ENCODE measurements around the gene WDR88. TPM values are rescaled to one million over a fixed set of nuclear protein-coding genes. Genes with fewer than 3 reads are reported as not detected.

The WDR88 gene
- total and polyA plus RNA-seq, 2 of the 13 experiments (the other 11 are each of a cell fraction or from before 2014, with no cell fraction given): not detected

DNA sequence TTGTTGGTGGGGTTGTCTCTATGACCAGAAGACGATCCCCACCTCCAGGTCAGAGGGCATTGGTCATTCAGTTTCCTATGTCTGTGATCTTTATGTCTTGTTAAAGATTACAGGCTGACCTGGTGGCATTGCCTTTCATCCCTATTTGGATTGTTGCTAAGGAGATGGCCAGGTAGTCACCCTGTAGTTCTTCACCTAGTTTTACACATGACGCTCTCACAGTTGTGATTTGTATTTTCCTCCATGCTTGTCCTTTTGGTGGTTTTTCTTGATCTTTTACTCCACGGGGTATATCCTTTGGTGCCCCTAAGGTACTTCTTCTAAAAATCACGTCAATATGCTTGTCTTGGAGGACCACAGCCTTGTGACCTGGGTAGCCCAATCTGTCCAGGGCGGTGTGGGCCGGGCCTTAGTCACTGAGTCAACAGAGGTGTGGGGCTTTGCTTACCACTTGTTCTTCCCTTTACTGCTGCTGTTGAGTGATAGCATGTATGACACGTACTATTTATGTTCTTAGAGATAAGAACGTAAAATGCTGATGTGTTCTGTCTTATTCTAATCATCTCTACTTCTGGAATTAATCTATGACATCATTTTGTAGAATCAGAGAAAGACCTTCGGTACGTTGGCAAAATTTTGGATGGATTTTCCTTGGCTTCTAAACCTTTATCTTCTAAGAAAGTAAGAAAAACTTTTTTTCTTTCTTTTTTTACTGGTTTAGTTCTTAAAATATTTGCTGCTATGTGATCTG is 30.8 kb upstream of the WDR88 start (continued):
- TF ChIP-seq, protein P1, sequence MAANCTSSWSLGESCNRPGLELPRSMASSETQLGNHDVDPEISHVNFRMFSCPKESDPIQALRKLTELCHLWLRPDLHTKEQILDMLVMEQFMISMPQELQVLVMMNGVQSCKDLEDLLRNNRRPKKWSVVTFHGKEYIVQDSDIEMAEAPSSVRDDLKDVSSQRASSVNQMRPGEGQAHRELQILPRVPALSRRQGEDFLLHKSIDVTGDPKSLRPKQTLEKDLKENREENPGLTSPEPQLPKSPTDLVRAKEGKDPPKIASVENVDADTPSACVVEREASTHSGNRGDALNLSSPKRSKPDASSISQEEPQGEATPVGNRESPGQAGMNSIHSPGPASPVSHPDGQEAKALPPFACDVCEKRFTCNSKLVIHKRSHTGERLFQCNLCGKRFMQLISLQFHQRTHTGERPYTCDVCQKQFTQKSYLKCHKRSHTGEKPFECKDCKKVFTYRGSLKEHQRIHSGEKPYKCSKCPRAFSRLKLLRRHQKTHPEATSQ (CRISPR knock-in tag; IDR thresholded peaks at IDR 0.05; ENCODE audit: borderline replicate concordance): peak; percentile 52; the same call in 1 of the 2 replicates
- peak; percentile 43; the same call in 1 of the 2 replicates for TF ChIP-seq MAX (IDR thresholded peaks at IDR 0.05)
- TF ChIP-seq SUZ12 (IDR thresholded peaks at IDR 0.05; ENCODE audit: low read depth, low read length): no peak
- TF ChIP-seq ZNF574 (CRISPR knock-in tag; IDR thresholded peaks at IDR 0.05): 0 out of 2 replicates have a peak, but pooled peaks have one; percentile 49
- peak; percentile 98 for TF ChIP-seq HMG20B (CRISPR knock-in tag; conservative IDR thresholded peaks at IDR 0.05)
- peak; percentile 52; the same call in 1 of the 2 replicates for TF ChIP-seq ZMYM3 (CRISPR knock-in tag; IDR thresholded peaks at IDR 0.05)
- no peak for TF ChIP-seq POLR2G (IDR thresholded peaks at IDR 0.05; ENCODE audit: low read depth, low read length)
- TF ChIP-seq HDAC1 (CRISPR knock-in tag; IDR thresholded peaks at IDR 0.05): peak; percentile 72; the same call in 1 of the 2 replicates
- TF ChIP-seq TCF7 (IDR thresholded peaks at IDR 0.05; ENCODE audit: low read depth): peak; percentile 98
- TF ChIP-seq, protein P2, sequence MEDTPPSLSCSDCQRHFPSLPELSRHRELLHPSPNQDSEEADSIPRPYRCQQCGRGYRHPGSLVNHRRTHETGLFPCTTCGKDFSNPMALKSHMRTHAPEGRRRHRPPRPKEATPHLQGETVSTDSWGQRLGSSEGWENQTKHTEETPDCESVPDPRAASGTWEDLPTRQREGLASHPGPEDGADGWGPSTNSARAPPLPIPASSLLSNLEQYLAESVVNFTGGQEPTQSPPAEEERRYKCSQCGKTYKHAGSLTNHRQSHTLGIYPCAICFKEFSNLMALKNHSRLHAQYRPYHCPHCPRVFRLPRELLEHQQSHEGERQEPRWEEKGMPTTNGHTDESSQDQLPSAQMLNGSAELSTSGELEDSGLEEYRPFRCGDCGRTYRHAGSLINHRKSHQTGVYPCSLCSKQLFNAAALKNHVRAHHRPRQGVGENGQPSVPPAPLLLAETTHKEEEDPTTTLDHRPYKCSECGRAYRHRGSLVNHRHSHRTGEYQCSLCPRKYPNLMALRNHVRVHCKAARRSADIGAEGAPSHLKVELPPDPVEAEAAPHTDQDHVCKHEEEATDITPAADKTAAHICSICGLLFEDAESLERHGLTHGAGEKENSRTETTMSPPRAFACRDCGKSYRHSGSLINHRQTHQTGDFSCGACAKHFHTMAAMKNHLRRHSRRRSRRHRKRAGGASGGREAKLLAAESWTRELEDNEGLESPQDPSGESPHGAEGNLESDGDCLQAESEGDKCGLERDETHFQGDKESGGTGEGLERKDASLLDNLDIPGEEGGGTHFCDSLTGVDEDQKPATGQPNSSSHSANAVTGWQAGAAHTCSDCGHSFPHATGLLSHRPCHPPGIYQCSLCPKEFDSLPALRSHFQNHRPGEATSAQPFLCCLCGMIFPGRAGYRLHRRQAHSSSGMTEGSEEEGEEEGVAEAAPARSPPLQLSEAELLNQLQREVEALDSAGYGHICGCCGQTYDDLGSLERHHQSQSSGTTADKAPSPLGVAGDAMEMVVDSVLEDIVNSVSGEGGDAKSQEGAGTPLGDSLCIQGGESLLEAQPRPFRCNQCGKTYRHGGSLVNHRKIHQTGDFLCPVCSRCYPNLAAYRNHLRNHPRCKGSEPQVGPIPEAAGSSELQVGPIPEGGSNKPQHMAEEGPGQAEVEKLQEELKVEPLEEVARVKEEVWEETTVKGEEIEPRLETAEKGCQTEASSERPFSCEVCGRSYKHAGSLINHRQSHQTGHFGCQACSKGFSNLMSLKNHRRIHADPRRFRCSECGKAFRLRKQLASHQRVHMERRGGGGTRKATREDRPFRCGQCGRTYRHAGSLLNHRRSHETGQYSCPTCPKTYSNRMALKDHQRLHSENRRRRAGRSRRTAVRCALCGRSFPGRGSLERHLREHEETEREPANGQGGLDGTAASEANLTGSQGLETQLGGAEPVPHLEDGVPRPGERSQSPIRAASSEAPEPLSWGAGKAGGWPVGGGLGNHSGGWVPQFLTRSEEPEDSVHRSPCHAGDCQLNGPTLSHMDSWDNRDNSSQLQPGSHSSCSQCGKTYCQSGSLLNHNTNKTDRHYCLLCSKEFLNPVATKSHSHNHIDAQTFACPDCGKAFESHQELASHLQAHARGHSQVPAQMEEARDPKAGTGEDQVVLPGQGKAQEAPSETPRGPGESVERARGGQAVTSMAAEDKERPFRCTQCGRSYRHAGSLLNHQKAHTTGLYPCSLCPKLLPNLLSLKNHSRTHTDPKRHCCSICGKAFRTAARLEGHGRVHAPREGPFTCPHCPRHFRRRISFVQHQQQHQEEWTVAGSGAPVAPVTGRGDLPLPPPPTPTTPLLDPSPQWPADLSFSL (CRISPR knock-in tag; IDR thresholded peaks at IDR 0.05): no peak
- TF ChIP-seq WIZ (CRISPR knock-in tag; IDR thresholded peaks at IDR 0.05): no peak
- TF ChIP-seq POGZ (CRISPR knock-in tag; IDR thresholded peaks at IDR 0.05): no peak
- TF ChIP-seq, protein P3, sequence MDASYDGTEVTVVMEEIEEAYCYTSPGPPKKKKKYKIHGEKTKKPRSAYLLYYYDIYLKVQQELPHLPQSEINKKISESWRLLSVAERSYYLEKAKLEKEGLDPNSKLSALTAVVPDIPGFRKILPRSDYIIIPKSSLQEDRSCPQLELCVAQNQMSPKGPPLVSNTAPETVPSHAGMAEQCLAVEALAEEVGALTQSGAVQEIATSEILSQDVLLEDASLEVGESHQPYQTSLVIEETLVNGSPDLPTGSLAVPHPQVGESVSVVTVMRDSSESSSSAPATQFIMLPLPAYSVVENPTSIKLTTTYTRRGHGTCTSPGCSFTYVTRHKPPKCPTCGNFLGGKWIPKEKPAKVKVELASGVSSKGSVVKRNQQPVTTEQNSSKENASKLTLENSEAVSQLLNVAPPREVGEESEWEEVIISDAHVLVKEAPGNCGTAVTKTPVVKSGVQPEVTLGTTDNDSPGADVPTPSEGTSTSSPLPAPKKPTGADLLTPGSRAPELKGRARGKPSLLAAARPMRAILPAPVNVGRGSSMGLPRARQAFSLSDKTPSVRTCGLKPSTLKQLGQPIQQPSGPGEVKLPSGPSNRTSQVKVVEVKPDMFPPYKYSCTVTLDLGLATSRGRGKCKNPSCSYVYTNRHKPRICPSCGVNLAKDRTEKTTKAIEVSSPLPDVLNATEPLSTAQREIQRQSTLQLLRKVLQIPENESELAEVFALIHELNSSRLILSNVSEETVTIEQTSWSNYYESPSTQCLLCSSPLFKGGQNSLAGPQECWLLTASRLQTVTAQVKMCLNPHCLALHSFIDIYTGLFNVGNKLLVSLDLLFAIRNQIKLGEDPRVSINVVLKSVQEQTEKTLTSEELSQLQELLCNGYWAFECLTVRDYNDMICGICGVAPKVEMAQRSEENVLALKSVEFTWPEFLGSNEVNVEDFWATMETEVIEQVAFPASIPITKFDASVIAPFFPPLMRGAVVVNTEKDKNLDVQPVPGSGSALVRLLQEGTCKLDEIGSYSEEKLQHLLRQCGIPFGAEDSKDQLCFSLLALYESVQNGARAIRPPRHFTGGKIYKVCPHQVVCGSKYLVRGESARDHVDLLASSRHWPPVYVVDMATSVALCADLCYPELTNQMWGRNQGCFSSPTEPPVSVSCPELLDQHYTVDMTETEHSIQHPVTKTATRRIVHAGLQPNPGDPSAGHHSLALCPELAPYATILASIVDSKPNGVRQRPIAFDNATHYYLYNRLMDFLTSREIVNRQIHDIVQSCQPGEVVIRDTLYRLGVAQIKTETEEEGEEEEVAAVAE (CRISPR knock-in tag; IDR thresholded peaks at IDR 0.05; ENCODE audit: borderline replicate concordance): 0 out of 2 replicates have a peak, but pooled peaks have one; percentile 33
